ENCODE data around the gene DNMT1. TPM values are rescaled to one million over a fixed set of nuclear protein-coding genes. Genes with fewer than 3 reads are reported as not detected.

Gene DNMT1
- total RNA-seq, 2 donors from 2014 or later, result 17.2 to 27.7 TPM

GRCh38 chr19:10091370-10091687 is 103.4 kb downstream of the DNMT1 start:
- no peak for TF ChIP-seq CTCF (IDR thresholded peaks at IDR 0.05)

GRCh38 chr19:10089801-10090375 is 104.9 kb downstream of the DNMT1 start:
- Histone ChIP-seq H3K9me3 (no peaks in the 10 kb centered on the region), H3K36me3 (peaks cover 13% of the 10 kb centered on the region), H3K4me3 (no peak overlapping the region), H3K27me3 (no peaks in the 10 kb centered on the region), H3K4me1 (peaks cover 0 to 10% of the 10 kb centered on the region in 2 donors), H3K27ac (no peak overlapping the region)
- DNase-seq (ENCODE audit: low spot score), result no peak
- no peak for TF ChIP-seq CTCF (IDR thresholded peaks at IDR 0.05)

More at GRCh38 chr19:10091370-10091687, 103.4 kb downstream of the DNMT1 start:
- DNase-seq (ENCODE audit: low spot score), result no peak
- Histone ChIP-seq H3K36me3 (peaks cover 13% of the 10 kb centered on the region), H3K9me3 (no peaks in the 10 kb centered on the region), H3K4me3 (no peak overlapping the region), H3K4me1 (peaks cover 0 to 18% of the 10 kb centered on the region in 2 donors), H3K27ac (no peak overlapping the region), H3K27me3 (no peaks in the 10 kb centered on the region)

GRCh38 chr19:10088949-10089554 is 105.7 kb downstream of the DNMT1 start:
- H3K36me3 ChIP-seq, result peaks cover 13% of the 10 kb centered on the region
- H3K27me3 ChIP-seq, result no peaks in the 10 kb centered on the region
- no peak for TF ChIP-seq CTCF (IDR thresholded peaks at IDR 0.05)
- H3K9me3 ChIP-seq, result no peaks in the 10 kb centered on the region
- peaks cover 0 to 10% of the 10 kb centered on the region in 2 donors for H3K4me1 ChIP-seq
- DNase-seq (ENCODE audit: low spot score), result no peak
- no peak overlapping the region for H3K27ac ChIP-seq
- H3K4me3 ChIP-seq, result no peak overlapping the region

GRCh38 chr19:10087296-10088061 is 107.3 kb downstream of the DNMT1 start:
- no peaks in the 10 kb centered on the region for H3K9me3 ChIP-seq
- no peak for DNase-seq (ENCODE audit: low spot score)
- peak overlapping the region; percentile 89 to 90 for H3K27ac ChIP-seq
- no peak for TF ChIP-seq CTCF (IDR thresholded peaks at IDR 0.05)
- peak overlapping the region in 1 of 2 donors; percentile 93 for H3K4me3 ChIP-seq
- peaks cover 13% of the 10 kb centered on the region for H3K36me3 ChIP-seq
- H3K27me3 ChIP-seq, result no peaks in the 10 kb centered on the region
- peaks cover 0 to 10% of the 10 kb centered on the region in 2 donors for H3K4me1 ChIP-seq

- no peaks in the 10 kb centered on the region for H3K27me3 ChIP-seq
- DNase-seq (ENCODE audit: low spot score), result no peak
- no peaks in the 10 kb centered on the region for H3K9me3 ChIP-seq
- TF ChIP-seq CTCF (IDR thresholded peaks at IDR 0.05), result no peak
- H3K27ac ChIP-seq, result peak overlapping the region; percentile 89 to 90
- H3K4me1 ChIP-seq, result peaks cover 0 to 10% of the 10 kb centered on the region in 2 donors
- H3K4me3 ChIP-seq, result peak overlapping the region; percentile 78 to 93
- H3K36me3 ChIP-seq, result peaks cover 13% of the 10 kb centered on the region
Observed at GRCh38 chr19:10086591-10087192, 108.1 kb downstream of the DNMT1 start.
